WTC11 (cell line): ENCODE data around the gene SCML2. TPM values are rescaled to one million over a fixed set of nuclear protein-coding genes. Genes with fewer than 3 reads are reported as not detected.

Experiments used
- ATAC-seq: fragments of 200-7000 bp; cut with Tn5 transposase; 2 replicates; pipeline ENCODE4 v1.10.0; 2021; ENCODE audit warnings: mild to moderate bottlenecking, moderate library complexity
- CTCF ChIA-PET: fragments of 300-600 bp; sonication (Branson Sonifier 250); formaldehyde crosslinking; loops from one replicate; lab custom pipeline; 2021; ENCODE audit warnings: antibody characterized with exemption; lab: Charles Lee
- POLR2A ChIA-PET: fragments of 350-600 bp; sonication (Branson Sonifier 250); formaldehyde crosslinking; loops from one replicate; lab custom pipeline; 2021; ENCODE audit warnings: antibody characterized with exemption; lab: Charles Lee
- DNase-seq: peaks from one replicate; pipeline ENCODE4 v3.0.0; 2021; ENCODE audit warnings: low spot score
- H3K27ac Mint-ChIP-seq: 2 replicates; pipeline ENCODE4 v1.8.0; 2021; ENCODE audit warnings: mixed read lengths
- H3K27me3 Mint-ChIP-seq: 2 replicates; pipeline ENCODE4 v1.8.0; 2021; ENCODE audit warnings: low read depth, mild to moderate bottlenecking, moderate library complexity, mixed read lengths
- H3K36me3 Mint-ChIP-seq: 2 replicates; pipeline ENCODE4 v1.8.0; 2021; ENCODE audit warnings: mixed read lengths
- H3K4me1 Mint-ChIP-seq: 2 replicates; pipeline ENCODE4 v1.8.0; 2022; ENCODE audit warnings: mixed read lengths
- H3K4me3 Mint-ChIP-seq: 2 replicates; pipeline ENCODE4 v1.8.0; 2021; ENCODE audit warnings: mild to moderate bottlenecking, moderate library complexity, mixed read lengths
- H3K9me3 Mint-ChIP-seq: 2 replicates; pipeline ENCODE4 v1.8.0; 2021; ENCODE audit warnings: mixed read lengths
- ARID4B ChIP-seq: sonication (generic); formaldehyde crosslinking; IDR thresholded peaks from 2 replicates; pipeline ENCODE4 v1.8.0; 2023; ENCODE audit warnings: missing genetic modification reagents, mild to moderate bottlenecking, borderline replicate concordance
- CBFB ChIP-seq: sonication (generic); formaldehyde crosslinking; IDR thresholded peaks from 2 replicates; pipeline ENCODE4 v1.8.1; 2022; ENCODE audit warnings: mild to moderate bottlenecking, low read depth, missing genetic modification reagents
- CREB1 ChIP-seq: sonication (generic); formaldehyde crosslinking; IDR thresholded peaks from 2 replicates; pipeline ENCODE4 v1.8.0; 2023; ENCODE audit warnings: mild to moderate bottlenecking, missing genetic modification reagents
- ELF4 ChIP-seq: sonication (generic); formaldehyde crosslinking; IDR thresholded peaks from 2 replicates; pipeline ENCODE4 v1.8.1; 2022; ENCODE audit warnings: low read depth, mild to moderate bottlenecking, moderate library complexity, missing genetic modification reagents
- ETV6 ChIP-seq: sonication (generic); formaldehyde crosslinking; IDR thresholded peaks from 2 replicates; pipeline ENCODE4 v1.8.1; 2022; ENCODE audit warnings: mild to moderate bottlenecking, missing genetic modification reagents
- FOXP1 ChIP-seq: sonication (generic); formaldehyde crosslinking; IDR thresholded peaks from 2 replicates; pipeline ENCODE4 v1.8.0; 2022; ENCODE audit warnings: missing genetic modification reagents, mild to moderate bottlenecking, moderate library complexity, borderline replicate concordance
- GTF2I ChIP-seq: fragments of 250-450 bp; sonication (Bioruptor Pico); conservative IDR thresholded peaks from 2 replicates; pipeline ENCODE4 v1.4.0; 2021; ENCODE audit warnings: mild to moderate bottlenecking
- NR1H2 ChIP-seq: sonication (generic); formaldehyde crosslinking; IDR thresholded peaks from 2 replicates; pipeline ENCODE4 v1.9.0; 2021; ENCODE audit warnings: mild to moderate bottlenecking, moderate library complexity, missing genetic modification reagents
- RORB ChIP-seq: fragments of 250-450 bp; sonication (Bioruptor Pico); IDR thresholded peaks from 2 replicates; pipeline ENCODE4 v1.9.0; 2021; ENCODE audit warnings: mild to moderate bottlenecking
- ZBTB43 ChIP-seq: sonication (generic); formaldehyde crosslinking; IDR thresholded peaks from 2 replicates; pipeline ENCODE4 v1.8.1; 2023; ENCODE audit warnings: mild to moderate bottlenecking, missing genetic modification reagents
- ZNF317 ChIP-seq: sonication (generic); formaldehyde crosslinking; IDR thresholded peaks from 2 replicates; pipeline ENCODE4 v1.8.1; 2023; ENCODE audit warnings: low read depth, mild to moderate bottlenecking, moderate library complexity, missing genetic modification reagents, borderline replicate concordance
- ZNF396 ChIP-seq: fragments of 250-450 bp; sonication (Bioruptor Pico); IDR thresholded peaks from 2 replicates; pipeline ENCODE4 v1.8.0; 2021; ENCODE audit warnings: mild to moderate bottlenecking, moderate library complexity, borderline replicate concordance
- ZNF671 ChIP-seq: fragments of 250-450 bp; sonication (Bioruptor Pico); IDR thresholded peaks from 2 replicates; pipeline ENCODE4 v1.8.0; 2021; ENCODE audit warnings: mild to moderate bottlenecking
- ZSCAN18 ChIP-seq: fragments of 250-450 bp; sonication (Bioruptor Pico); IDR thresholded peaks from 2 replicates; pipeline ENCODE4 v2.1.2; 2022; ENCODE audit warnings: mild to moderate bottlenecking, moderate library complexity
- total RNA-seq: library from RNA; stranded (reverse); gene quantifications from 3 replicates; pipeline ENCODE4 v1.2.3, GENCODE V29; 2021
- TF ChIP-seq, protein P1 (sequence below): sonication (generic); formaldehyde crosslinking; IDR thresholded peaks from 2 replicates; pipeline ENCODE4 v1.8.1; 2022; ENCODE audit warnings: mild to moderate bottlenecking, moderate library complexity, missing genetic modification reagents
- TF ChIP-seq, protein P2 (sequence below): sonication (generic); formaldehyde crosslinking; IDR thresholded peaks from 2 replicates; pipeline ENCODE4 v1.8.0; 2023; ENCODE audit warnings: missing genetic modification reagents

SCML2 gene
- total RNA-seq, 1 experiment from 2014 or later = 12.8 TPM

GRCh38 chrX:18228069-18228468, 126.4 kb downstream of the SCML2 start:
- Mint-ChIP-seq H3K4me1 (no peaks in the 10 kb centered on the region), H3K9me3 (no peaks in the 10 kb centered on the region), H3K27ac (no peak overlapping the region), H3K4me3 (no peak overlapping the region), H3K27me3 (no peaks in the 10 kb centered on the region), H3K36me3 (no peaks in the 10 kb centered on the region)
- CTCF ChIA-PET = interaction anchor here (0.6 kb wide), 1 partner anchor 296 kb away, joined by 3 read pairs; no protein-coding TSS in a partner anchor
- no peak for DNase-seq
- no peak for ATAC-seq
- TF ChIP-seq, protein P1, sequence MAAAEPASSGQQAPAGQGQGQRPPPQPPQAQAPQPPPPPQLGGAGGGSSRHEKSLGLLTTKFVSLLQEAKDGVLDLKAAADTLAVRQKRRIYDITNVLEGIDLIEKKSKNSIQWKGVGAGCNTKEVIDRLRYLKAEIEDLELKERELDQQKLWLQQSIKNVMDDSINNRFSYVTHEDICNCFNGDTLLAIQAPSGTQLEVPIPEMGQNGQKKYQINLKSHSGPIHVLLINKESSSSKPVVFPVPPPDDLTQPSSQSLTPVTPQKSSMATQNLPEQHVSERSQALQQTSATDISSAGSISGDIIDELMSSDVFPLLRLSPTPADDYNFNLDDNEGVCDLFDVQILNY (CRISPR knock-in tag) = no peak
- POLR2A ChIA-PET = no interaction called here

DNA sequence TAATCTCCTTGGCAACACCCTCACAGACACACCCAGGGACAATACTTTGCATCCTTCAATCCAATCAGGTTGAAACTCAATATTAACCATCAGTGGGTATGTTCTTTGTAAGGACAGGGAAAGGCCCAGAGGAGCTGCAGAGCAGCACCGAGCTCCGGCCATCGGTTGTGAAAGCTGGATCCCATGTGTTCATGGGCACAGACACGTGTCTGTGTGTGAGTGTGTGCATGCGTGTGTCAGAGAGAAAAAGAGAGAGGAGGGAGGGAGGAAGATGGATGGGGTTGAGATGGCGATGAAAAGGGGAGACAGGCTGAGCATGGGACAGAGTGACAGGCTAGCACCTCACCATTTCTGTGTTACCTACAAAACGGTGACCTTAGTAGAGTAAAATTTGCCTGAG, 127.0 kb downstream of the SCML2 start:
- Mint-ChIP-seq H3K36me3 (no peaks in the 10 kb centered on the region), H3K27ac (no peak overlapping the region), H3K9me3 (no peaks in the 10 kb centered on the region), H3K4me1 (no peaks in the 10 kb centered on the region), H3K27me3 (no peaks in the 10 kb centered on the region), H3K4me3 (no peak overlapping the region)
- POLR2A ChIA-PET = no interaction called here
- CTCF ChIA-PET = no interaction called here
- no peak for TF ChIP-seq CBFB
- TF ChIP-seq GTF2I = no peak
- TF ChIP-seq RORB = no peak
- no peak for TF ChIP-seq NR1H2
- TF ChIP-seq ZBTB43 (CRISPR knock-in tag) = no peak
- TF ChIP-seq, protein P2, sequence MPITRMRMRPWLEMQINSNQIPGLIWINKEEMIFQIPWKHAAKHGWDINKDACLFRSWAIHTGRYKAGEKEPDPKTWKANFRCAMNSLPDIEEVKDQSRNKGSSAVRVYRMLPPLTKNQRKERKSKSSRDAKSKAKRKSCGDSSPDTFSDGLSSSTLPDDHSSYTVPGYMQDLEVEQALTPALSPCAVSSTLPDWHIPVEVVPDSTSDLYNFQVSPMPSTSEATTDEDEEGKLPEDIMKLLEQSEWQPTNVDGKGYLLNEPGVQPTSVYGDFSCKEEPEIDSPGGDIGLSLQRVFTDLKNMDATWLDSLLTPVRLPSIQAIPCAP (CRISPR knock-in tag) = no peak
- TF ChIP-seq ZNF317 (CRISPR knock-in tag) = no peak
- no peak for TF ChIP-seq ELF4 (CRISPR knock-in tag)
- no peak for TF ChIP-seq ZNF396 (CRISPR knock-in tag)
- TF ChIP-seq ETV6 = no peak
- no peak for TF ChIP-seq ARID4B (CRISPR knock-in tag)
- no peak for TF ChIP-seq ZNF671
- no peak for TF ChIP-seq ZSCAN18 (CRISPR knock-in tag)
- no peak for TF ChIP-seq CREB1 (CRISPR knock-in tag)
- no peak for DNase-seq
- no peak for ATAC-seq

DNA sequence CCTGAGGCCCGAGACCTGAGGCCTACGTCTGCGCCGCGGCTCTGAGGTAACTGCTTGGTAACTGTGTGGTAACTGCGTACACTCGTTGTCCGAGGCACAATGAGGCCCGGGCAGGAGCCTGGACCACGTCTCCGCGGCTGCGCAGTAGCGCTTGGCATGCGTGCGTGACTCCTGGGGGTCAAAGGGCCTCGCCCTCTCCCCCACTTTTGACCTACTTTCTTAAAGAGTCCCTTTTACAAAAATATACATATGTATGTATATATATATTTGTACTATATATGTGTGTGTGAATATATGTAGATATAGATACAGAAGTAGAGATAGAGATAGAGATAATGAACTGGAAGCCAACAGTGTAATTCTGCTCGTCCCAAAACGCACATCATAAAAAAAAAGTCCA, 133.7 kb downstream of the SCML2 start, which contains the start of gene BEND2:
Gene BEND2, minus strand, starts transcription at position 101 of the 400 bp plus-strand sequence. CDS start 136 bp downstream, outside the sequence.
- Mint-ChIP-seq H3K27ac (no peak within 1 kb of the TSS), H3K9me3 (0 out of 2 replicates have a peak, but pooled peaks cover 6% of the 10 kb centered on the region), H3K36me3 (no peaks in the 10 kb centered on the region), H3K4me1 (no peaks in the 10 kb centered on the region), H3K27me3 (no peaks in the 10 kb centered on the region), H3K4me3 (no peak within 1 kb of the TSS)
- ATAC-seq (no peak), DNase-seq (no peak)
- TF ChIP-seq FOXP1 (CRISPR knock-in tag) = no peak
- ChIA-PET CTCF (no interaction called here), POLR2A (no interaction called here)
